ENCODE results near the gene ZDHHC16.
A peak's percentile ranks its signal among the peaks of the same experiment; 100 is the strongest.

- TF ChIP-seq EZH2phosphoT487 (IDR thresholded peaks at IDR 0.05) (peak; percentile 27), EZH2 (IDR thresholded peaks at IDR 0.05) (no peak)
- TF ChIP-seq, protein P1, sequence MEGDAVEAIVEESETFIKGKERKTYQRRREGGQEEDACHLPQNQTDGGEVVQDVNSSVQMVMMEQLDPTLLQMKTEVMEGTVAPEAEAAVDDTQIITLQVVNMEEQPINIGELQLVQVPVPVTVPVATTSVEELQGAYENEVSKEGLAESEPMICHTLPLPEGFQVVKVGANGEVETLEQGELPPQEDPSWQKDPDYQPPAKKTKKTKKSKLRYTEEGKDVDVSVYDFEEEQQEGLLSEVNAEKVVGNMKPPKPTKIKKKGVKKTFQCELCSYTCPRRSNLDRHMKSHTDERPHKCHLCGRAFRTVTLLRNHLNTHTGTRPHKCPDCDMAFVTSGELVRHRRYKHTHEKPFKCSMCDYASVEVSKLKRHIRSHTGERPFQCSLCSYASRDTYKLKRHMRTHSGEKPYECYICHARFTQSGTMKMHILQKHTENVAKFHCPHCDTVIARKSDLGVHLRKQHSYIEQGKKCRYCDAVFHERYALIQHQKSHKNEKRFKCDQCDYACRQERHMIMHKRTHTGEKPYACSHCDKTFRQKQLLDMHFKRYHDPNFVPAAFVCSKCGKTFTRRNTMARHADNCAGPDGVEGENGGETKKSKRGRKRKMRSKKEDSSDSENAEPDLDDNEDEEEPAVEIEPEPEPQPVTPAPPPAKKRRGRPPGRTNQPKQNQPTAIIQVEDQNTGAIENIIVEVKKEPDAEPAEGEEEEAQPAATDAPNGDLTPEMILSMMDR (IDR thresholded peaks at IDR 0.05) = no peak
Measured at GRCh38 chr10:97498841-97499560, 53.0 kb downstream of the ZDHHC16 start, which contains the start of gene UBTD1.
